T-helper 1 cell treated with Interleukin-12 subunit alpha and Interleukin-12 subunit beta and Interleukin-4 antibody, amounts not matched to agents 30 ng/mL and 1 ng/mL, for 36 hours (primary cell): Measurements from ENCODE around the gene ANGPTL8. TPM values are rescaled to one million over a fixed set of nuclear protein-coding genes. Genes with fewer than 3 reads are reported as not detected.

ENCODE experiments used
- intact Hi-C: fragments of 100-400 bp; cut with micrococcal nuclease; formaldehyde crosslinking; loops from one replicate; pipeline ENCODE4 v1.15.1; 2024
- total RNA-seq: library from RNA; stranded (reverse); gene quantifications from 2 replicates; pipeline ENCODE4 v1.2.3, GENCODE V29; 2022

Gene ANGPTL8
- total RNA-seq, 1 donor from 2014 or later, result not detected

DNA sequence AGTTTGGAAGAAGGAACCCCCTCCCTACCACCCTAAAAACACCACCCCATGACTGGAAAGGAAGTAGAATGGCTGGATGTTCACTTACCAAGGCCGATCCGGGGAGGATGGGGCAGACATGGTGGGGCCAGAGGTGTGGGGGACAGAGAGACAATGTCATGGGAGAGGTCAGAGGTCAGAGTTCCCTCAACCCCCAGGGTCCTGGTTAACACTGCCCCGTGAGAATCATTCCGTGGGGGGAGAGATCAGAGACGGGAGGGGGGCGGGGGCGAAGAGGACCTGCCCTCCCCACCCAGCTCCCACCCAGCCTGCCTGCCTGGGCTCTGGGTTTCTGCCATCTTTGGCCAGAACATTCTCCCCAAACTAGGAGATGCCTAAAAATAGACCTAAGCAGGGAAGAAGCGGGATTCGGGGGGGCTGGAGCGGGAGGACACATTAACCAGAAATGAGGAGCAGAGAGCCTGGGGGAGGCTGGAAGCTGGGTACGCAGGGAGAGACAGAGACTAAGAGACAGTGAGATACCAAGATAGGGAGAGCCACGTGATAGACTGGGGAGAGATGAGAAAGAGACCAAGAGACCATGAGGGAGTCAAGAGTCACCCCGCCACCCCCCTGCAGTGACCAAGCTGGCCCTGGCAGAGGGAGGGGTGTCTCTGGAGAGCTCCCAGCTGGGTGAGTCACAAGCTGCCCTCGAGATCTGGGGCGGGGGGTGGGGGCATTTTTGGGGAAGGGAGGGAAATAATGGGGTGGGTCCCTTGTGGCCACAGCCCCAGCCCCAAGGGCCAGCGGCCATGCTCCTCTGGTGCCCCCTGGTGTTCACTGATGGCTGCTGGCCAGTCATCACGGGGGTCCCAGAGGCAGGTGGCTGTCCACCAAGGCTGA lies 36.0 kb upstream of the ANGPTL8 start:
- intact Hi-C loops, result loop anchor here (1.0 to 2.0 kb wide), 2 partner anchors 65 to 168 kb away; no protein-coding TSS in a partner anchor

DNA sequence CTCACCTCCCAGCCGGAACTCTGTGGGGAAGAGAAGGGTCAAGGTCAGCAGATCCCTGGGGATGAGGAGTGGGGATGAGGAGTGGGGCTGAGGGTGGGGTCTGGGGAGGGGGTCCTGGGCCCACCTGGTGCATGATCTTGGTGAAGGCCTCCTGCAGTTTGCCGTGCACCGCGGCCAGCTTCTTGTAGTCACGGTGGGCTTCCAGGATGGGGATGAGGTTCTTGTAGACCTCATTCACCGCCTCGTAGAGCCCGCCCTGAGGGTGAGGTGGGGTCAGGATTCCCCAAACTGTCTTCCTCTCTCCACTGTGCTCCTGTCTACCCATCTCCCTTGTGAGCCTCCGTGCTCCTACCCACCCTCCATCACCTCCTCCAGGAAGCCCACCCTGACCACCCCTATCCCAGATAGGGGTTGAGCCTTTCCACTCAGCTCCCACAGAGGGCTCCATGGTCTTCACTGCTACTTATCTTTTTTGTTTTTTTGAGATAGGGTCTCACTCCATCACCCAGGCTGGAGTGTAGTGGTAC lies 35.3 kb upstream of the ANGPTL8 start:
- intact Hi-C loops, result loop anchor here (1.0 kb wide), 1 partner anchor 169 kb away; no protein-coding TSS in a partner anchor

DNA sequence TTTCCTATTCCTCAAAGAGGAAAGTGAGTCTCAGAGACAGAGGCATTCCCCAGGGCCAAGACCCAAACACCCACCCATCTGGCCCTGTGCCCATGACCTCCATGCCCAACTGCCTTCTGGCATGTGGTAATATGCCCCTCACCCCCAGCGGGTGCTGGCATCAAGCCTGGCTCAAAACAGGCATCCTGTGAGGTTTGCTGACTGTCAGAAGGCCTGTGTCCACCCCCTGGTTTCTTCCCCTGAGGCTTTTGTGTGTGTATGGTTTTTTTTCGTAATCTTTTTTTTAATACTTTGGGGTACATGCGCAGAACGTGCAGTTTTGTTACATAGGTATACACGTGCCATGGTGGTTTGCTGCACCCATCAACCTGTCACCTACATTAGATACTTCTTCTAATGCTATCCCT lies 34.5 kb upstream of the ANGPTL8 start:
- intact Hi-C loops, result loop anchor here (1.0 kb wide), 1 partner anchor 170 kb away; no protein-coding TSS in a partner anchor

DNA sequence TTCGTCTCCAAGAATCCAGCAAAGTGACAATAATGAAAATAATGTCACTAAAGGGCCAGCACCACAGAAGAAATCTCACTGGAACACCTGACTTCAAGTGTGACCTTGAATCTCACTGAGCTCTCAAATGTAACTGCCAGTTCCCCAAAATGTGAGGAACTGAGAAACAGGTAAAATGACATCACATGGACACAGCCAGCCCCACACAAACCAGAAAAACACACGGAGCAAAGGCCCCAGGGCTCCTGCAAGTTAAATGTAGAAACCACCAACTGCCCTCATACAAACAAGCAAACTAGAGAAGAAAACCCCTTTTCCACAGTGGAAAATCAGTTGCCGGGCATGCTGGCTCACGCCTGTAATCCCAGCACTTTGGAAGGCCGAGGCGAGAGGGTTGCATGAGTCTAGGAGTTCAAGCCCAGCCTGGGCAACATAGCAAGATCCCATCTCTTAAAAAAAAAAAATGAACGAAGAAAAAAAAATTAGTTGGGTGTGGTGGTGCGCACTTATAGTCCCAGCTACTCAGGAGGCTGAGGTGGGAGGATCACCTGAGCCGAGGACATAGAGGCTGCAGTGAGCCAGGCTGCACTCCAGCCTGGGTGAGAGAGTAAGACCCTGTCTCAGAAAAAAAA lies 33.4 kb upstream of the ANGPTL8 start:
- intact Hi-C loops, result no loop called here

DNA sequence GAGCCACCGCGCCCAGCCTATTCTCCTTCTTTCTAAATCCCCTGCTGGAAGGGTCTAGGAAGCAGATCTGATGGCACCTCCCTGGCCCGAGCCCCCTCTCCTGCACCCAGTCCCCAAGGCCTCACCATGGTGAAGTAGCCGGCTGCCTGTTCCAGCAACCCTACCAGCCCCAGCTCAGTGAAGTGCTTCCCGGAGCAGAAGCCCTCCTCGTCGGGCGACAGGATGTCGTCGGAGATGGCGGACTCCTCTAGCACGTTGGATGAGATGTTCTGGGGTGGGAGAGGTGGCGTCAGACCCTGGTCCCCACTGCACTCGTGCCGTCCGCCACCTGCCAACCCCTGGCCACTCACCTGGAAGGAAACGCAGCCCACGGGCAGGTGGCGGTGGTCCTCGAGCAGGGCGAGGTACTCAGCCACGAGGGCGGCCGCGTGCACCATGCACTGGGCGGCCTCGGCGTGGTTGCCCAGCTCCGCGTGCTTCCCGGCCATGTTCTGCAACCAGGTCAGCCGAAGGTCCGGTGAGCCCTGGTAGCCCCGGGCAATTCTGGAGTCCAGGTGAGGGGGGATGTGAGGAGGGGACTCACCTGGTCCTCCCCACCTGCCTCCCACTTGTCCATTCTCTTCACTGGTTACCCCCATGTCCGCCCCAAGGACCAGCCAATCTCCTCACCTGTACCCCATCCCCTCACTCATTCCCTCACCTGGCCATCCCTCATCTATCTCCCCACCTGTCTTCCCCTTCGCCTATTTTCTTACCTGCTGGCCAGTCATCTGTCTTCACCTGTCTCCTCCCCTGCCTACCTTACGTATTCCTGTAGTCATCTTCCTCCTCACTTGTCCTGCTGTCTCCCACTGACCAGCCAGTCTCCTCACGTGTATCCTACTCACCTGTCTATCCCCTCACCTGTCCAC lies 30.6 kb upstream of the ANGPTL8 start:
- intact Hi-C loops, result no loop called here

DNA sequence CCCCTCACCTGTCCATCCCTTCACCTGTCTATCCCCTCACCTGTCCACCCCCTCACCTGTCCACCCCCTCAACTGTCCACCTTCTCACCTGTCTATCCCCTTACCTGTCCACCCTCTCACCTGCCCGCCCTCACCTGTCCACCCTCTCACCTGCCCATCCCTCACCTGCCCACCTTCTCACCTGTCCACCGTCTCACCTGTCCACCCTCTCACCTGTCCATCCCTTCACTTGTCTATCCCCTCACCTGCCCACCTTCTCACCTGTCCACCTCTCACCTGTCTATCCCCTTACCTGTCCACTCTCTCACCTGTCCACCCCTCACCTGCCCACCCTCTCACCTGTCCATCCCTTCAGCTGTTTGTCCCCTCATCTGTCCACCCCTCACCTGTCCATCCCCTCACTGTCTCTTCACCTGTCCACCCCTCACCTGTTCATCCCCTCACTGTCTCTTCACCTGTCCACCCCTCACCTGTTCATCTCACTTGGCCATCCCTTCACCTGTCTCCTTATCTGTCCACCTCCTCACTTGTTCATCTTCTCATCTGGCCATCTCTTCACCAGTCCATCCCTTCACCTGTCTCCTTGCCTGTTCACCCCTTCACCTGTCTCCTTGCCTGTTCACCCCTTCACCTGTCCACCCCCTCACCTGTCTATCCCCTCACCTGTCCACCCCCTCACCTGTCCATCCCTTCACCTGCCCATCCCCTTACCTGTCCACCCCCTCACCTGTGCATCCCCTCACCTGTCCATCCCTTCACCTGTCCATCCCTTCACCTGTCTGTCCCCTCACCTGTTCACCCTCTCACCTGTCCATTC lies 29.4 kb upstream of the ANGPTL8 start:
- intact Hi-C loops, result no loop called here

DNA sequence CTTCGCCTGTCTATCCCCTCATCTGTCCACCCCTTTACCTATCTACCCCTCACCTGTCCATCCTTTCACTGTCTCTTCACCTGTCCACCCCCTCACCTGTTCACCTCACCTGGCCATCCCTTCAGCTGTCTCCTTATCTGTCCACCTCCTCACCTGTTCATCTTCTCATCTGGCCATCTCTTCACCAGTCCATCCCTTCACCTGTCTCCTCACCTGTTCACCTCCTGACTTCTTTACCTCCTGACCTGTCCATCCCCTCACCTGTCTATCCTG lies 28.8 kb upstream of the ANGPTL8 start:
- intact Hi-C loops, result no loop called here

DNA sequence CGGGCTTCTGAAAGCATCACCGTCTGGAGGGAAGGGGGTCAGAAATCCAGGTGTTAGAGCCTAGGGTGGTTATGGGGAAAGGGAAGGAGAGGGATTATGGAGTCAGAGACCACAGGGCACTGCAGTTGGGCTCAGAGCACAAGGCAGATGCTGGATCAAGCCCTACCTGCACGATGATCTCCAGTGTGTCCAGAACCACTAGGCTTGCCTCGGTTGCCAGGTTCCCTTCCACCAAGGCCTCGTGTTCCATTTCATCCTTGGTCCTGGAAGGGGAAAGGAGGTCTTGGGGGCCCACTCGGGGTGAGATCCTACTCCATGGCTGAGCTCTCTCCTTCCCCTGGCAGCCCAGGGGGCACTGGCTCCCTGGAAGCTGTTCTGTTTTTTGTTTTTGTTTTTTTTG lies 25.0 kb upstream of the ANGPTL8 start:
- intact Hi-C loops, result no loop called here

DNA sequence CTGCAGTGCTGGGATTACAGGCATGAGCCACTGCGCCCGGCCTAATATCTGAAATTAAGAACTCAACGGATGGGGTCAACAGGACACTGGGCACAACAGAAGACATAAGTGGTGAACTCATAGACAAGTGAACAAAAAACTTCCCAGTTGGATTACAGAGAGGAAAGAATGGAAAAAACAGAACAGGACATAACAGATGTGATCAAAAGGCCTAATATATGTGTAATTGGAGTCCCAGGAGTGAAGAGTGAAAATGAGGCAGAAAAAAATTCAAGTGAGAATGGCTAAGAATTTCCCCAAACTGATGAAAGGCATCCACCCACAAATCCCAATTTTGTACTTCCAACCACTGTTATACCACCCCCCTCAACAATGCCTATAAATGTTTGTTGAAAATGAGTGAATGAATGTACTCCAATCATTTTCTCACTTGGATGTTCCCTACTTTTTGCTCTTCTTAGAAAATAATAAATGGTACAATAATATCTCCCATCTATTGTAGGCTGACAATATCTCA lies 18.3 kb upstream of the ANGPTL8 start:
- intact Hi-C loops, result no loop called here

DNA sequence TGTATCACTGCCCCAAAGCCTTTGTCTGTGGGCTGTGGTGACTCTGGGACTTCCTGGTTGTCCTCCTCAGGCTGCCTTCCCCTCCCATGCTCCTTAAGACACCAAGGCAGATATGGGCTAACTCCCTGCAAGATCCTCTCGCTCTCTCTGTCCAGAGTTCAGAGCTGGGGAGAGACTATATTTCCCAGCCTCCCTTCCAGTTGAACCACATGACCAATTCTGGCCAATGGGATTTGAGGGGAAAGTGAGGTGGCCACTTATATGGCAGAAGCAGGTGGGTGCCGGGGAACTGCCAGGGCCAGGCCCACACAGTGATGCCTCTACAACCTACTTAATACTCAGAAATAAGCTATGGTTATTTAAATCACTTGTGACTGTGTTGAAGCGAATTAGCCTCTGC lies 16.2 kb upstream of the ANGPTL8 start:
- intact Hi-C loops, result no loop called here

DNA sequence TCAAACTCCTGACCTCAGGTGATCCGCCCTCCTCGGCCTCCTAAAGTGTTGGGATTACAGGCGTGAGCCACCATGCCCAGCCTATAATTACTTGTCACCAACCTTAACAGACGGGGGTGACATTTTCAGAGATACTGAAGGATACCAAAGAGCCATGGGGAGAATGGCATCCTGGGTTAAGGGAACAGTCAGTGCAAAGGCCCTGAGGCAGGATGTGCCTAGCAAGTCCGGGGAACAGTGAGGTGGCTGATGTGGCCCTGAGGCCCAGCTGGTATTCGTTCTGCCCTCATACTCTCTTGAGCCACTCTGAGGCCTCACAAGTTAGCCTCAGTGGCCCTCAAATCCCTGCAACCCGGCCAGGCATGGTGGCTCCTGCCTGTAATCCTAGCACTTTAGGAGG lies 15.0 kb upstream of the ANGPTL8 start:
- intact Hi-C loops, result no loop called here

DNA sequence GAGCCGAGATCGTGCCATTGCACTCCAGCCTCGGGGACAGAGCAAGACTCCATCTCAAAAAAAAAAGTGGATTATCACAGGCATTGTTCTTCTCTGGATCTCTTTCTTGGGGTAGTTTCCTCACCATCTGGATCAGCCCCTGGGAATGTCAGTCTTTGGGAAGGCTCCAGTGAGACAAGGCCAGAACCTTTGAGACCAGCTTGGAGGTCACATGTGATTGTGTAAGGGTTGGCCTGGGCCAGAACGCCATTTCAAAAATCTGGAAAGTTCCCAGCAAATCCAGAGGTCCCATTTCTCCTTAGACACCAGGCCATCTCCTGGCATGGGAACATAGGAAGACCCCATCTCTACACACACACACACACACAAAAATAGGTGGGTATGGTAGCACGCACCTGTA lies 14.2 kb upstream of the ANGPTL8 start:
- intact Hi-C loops, result no loop called here

DNA sequence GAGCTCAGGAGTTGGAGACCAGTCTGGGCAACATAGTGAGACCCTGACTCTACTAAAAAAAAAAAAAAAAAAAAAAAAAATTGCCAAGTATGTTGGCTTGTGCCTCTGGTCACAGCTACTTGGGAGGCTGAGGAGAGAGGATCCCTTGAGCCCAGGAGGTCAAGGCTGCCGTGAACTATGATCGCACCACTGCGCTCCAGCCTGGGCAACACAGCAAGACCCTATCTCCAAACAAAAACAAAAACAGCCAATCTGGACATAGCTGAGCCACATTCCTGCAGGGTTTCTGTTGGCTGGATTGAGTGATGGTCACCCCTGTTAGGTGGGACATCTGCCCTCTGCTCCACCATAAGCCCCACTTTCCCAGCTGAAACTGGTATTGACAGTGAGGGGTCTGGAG lies 13.6 kb upstream of the ANGPTL8 start:
- intact Hi-C loops, result no loop called here

DNA sequence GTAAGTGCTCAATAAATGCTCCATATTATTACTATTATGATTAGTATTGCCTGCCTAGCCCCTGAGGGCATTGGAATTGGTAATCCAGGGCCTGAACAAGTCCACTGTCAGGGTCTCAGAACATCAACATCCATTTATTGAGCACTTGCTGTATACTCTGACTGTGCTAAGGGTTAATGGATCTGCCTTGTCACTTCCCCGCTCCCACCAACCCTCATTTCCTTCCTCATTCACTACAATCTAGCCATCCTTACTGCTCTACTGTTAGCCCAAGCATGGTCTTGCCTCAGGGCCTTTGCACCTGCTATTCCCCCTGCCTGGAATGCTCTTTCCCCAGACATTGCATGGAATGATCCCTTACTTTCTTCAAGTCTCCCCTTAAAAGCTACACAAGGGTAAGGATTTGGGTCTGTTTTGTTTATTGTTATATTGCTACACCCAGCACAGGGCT lies 12.7 kb upstream of the ANGPTL8 start:
- intact Hi-C loops, result no loop called here

DNA sequence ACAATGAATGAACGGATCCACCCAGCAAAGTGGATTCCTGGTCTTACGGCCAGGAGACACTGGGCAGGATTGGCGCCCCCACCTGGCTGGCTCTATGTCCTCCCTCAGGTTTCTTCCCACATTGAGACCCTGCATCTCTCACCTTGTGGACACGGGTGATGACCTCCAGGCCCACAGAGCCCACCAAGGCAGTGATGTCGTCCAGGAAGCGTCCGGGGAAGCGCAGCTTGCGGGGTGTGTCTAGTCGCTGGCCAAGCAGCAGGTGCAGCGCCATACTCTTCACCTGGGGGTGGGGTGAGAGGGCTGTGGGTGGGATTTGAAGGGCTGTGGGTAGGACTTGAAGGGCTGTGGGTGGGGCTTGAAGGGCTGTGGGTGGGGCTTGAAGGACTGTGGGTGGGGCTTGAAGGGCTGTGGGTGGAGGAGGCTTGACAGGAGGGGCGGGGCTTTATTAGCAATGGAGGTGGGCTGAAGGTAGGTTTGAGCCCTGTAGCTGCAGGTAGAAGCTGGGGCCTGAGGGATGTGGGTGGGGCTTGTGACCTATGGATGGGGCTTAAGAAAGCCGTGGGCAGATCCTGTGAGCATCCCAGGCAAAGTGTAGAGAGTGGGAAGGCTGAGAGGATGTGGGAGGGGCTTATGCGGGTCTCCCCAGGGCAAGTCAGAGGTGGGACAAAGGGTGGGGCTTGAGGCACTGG lies 12.1 kb upstream of the ANGPTL8 start:
- intact Hi-C loops, result no loop called here

DNA sequence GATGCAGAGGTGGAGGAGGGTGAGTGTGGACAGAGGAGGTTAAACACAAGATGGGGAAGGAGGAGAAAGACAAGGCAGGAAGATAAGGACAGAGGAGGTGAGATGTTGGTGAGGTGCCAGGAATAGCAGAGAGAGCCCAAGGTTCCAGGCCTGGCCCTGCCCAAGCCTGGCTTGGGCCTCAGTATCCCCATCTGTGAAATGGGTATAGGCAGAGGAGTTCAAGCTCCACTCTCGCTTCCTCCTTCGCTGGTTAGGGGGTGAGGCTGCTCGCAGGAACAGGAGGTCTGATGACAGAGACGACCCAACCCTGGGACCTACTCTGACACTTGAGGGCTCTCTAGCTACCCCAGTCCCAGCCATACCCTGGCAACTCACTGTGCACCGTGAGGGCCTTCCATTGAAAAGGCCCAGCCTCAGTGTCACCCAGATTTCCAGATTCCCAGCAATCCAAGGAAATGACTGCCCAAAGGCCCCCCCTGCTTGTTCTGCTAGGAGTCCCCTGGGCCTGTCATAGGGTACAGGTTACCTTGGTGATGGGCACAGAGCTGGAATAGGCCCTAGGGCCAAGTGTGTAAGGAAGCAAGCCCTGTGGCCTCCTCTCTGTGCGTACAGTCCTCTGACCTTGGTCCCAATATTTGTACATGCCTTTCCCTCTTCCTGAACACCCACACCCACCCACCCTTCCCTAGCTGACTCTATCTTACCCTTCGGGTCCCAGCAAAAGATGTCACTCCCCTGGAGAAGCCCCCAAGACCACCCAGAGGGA lies 8.6 kb upstream of the ANGPTL8 start:
- intact Hi-C loops, result no loop called here

DNA sequence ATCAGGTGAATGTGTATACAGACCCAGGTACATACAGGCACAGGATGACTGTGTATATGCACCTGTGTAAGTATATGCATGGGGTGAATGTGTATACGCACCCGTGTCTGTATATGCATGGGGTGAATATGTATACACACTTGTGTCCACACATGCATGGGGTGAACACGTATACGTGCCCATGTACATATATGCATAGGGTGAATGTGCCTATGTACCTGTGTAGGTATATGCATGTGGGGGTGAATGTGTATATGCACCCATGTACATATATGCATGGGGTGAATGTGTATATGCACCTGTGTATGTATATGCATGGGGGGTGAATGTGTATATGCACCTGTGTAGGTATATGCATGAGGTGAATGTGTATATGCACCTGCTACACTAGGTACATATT lies 6.9 kb upstream of the ANGPTL8 start:
- intact Hi-C loops, result no loop called here

DNA sequence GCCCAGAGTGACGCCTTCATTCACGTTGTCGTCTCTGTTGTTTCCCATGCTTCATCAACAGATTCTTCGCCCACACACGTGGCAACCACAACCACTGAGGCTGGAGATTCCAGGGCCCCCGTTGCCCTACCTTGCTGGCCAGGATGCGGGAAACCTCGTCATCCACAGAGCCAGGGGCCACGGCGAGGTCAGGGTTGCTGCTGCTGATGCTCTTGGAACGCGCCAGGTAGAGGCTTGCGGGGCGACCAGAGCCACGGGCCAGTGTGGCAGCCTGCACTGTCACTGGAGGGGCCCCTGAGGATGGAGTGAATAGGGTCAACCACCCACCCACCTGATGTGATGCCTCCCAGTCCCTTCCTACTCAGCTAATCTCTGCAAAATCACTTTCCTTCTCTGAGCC lies 6.3 kb upstream of the ANGPTL8 start:
- intact Hi-C loops, result no loop called here

DNA sequence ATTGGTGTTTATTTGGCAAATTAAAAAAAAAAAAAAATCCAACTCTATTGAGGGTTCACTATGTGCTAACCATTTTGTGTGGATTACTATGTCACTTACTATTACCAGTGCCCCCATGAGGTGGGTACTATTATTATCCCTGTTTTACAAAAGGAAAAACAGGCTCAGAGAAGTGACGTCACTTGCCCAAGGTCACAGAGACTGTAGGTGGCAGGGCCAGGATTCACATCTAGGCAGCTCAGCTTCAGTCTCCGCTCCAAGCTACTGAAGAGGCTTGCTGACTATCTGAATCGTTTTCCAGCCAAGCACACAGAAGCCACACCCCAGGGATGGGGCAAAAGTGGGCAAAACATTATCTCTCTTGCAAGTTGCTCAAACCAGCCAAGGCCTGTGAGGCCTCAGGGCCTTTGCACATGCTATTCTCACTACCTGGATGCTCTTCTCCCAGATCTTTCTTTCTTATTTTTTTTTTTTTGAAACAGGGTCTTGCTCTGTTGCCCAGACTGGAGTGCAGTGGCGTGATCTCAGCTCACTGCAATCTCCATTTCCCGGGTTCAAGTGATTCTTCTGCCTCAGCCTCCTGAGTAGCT lies 4.8 kb upstream of the ANGPTL8 start:
- intact Hi-C loops, result no loop called here
